SU-DHL-6 (cell line): ENCODE measurements around the gene CAMSAP1.

Experiments used
- H2AFZ ChIP-seq: fragments of 200-600 bp; sonication (generic); 2 replicates; pipeline ENCODE4 v1.6.1; 2014; ENCODE audit warnings: low read depth, mild to moderate bottlenecking, moderate library complexity, mixed read lengths, antibody characterized with exemption, low read length; ENCODE audit not compliant: severe bottlenecking
- H3F3A ChIP-seq: fragments of 200-600 bp; shearing (Covaris generic); 2 replicates; pipeline ENCODE4 v1.6.0; 2016; ENCODE audit warnings: antibody characterized with exemption, mild to moderate bottlenecking; ENCODE audit not compliant: insufficient read depth
- H3K27ac ChIP-seq: fragments of 200-600 bp; sonication (generic); 2 replicates; pipeline ENCODE4 v1.5.1; 2016; ENCODE audit warnings: low read depth, mild to moderate bottlenecking, low read length, moderate library complexity, mixed read lengths
- H3K27me3 ChIP-seq: fragments of 200-600 bp; sonication (generic), shearing (Covaris generic); 2 replicates; pipeline ENCODE4 v1.6.0; 2014; ENCODE audit warnings: mild to moderate bottlenecking, low read length
- H3K36me3 ChIP-seq: fragments of 200-600 bp; sonication (generic); 2 replicates; pipeline ENCODE4 v1.6.1; 2014; ENCODE audit warnings: mild to moderate bottlenecking, low read length, mixed read lengths
- H3K4me2 ChIP-seq: fragments of 300-600, 200-600 bp; shearing (Covaris generic), sonication (generic); 2 replicates; pipeline ENCODE4 v1.6.0; 2014; ENCODE audit warnings: low read length, low read depth, mild to moderate bottlenecking; ENCODE audit not compliant: poor library complexity, severe bottlenecking
- H3K4me3 ChIP-seq: fragments of 200-600 bp; sonication (generic); 2 replicates; pipeline ENCODE4 v1.5.1; 2014; ENCODE audit warnings: antibody characterized with exemption, low read length, mild to moderate bottlenecking, mixed read lengths; ENCODE audit not compliant: insufficient read depth, poor library complexity, severe bottlenecking
- H3K79me2 ChIP-seq: fragments of 200-600 bp; sonication (generic); 2 replicates; pipeline ENCODE4 v1.6.1; 2014; ENCODE audit warnings: mild to moderate bottlenecking, low read length, moderate library complexity; ENCODE audit not compliant: insufficient read depth
- H3K9ac ChIP-seq: fragments of 200-600 bp; sonication (generic); 2 replicates; pipeline ENCODE4 v1.7.0; 2014; ENCODE audit warnings: mild to moderate bottlenecking, low read length
- H3K9me2 ChIP-seq: fragments of 200-600 bp; sonication (generic); replicated peaks from 2 replicates; pipeline ENCODE4 v1.6.1; 2014; ENCODE audit warnings: low read length; ENCODE audit not compliant: insufficient read depth
- H3K9me3 ChIP-seq: fragments of 200-600 bp; sonication (generic); 2 replicates; pipeline ENCODE4 v1.6.1; 2014; ENCODE audit warnings: low read length, mixed read lengths; ENCODE audit not compliant: insufficient read depth
- H4K20me1 ChIP-seq: fragments of 200-600 bp; sonication (generic); 2 replicates; pipeline ENCODE4 v1.6.1; 2014; ENCODE audit warnings: low read depth, mild to moderate bottlenecking, antibody characterized with exemption, low read length, moderate library complexity, mixed read lengths
- CTCF ChIP-seq: fragments of 200-600 bp; sonication (generic); IDR thresholded peaks from one replicate; pipeline ENCODE4 v1.5.1; 2017; ENCODE audit warnings: antibody characterized with exemption, mild to moderate bottlenecking, low read length, moderate library complexity; ENCODE audit not compliant: insufficient read depth, poor library complexity, severe bottlenecking
- EZH2phosphoT487 ChIP-seq: fragments of 200-600 bp; sonication (generic), shearing (Covaris generic); conservative IDR thresholded peaks from 2 replicates; pipeline ENCODE4 v1.6.1; 2018; ENCODE audit warnings: mild to moderate bottlenecking, antibody characterized with exemption, low read length, moderate library complexity, mixed read lengths

CAMSAP1 gene

GRCh38 chr9:135932656-135933055 lies 25.3 kb upstream of the CAMSAP1 start:
- no peak overlapping the region for H3K4me2 ChIP-seq
- H3K36me3 ChIP-seq = 0 out of 2 replicates have a peak, but pooled peaks cover 2% of the 10 kb centered on the region
- no peak overlapping the region for H2AFZ ChIP-seq
- no peaks in the 10 kb centered on the region for H3K9me3 ChIP-seq
- no peak overlapping the region for H3K27ac ChIP-seq
- no peak overlapping the region for H3K4me3 ChIP-seq
- H3K9ac ChIP-seq = no peak overlapping the region
- no peaks in the 10 kb centered on the region for H3K27me3 ChIP-seq
- H4K20me1 ChIP-seq = no peaks in the 10 kb centered on the region
- no peaks in the 10 kb centered on the region for H3F3A ChIP-seq
- H3K79me2 ChIP-seq = no peaks in the 10 kb centered on the region
- H3K9me2 ChIP-seq = no peaks in the 10 kb centered on the region
- no peak for TF ChIP-seq EZH2phosphoT487
- no peak for TF ChIP-seq CTCF

- no peaks in the 10 kb centered on the region for H3F3A ChIP-seq
- no peaks in the 10 kb centered on the region for H4K20me1 ChIP-seq
- H3K27ac ChIP-seq = no peak overlapping the region
- TF ChIP-seq CTCF = no peak
- H3K4me2 ChIP-seq = no peak overlapping the region
- H3K9me3 ChIP-seq = no peaks in the 10 kb centered on the region
- H3K9ac ChIP-seq = no peak overlapping the region
- H3K27me3 ChIP-seq = no peaks in the 10 kb centered on the region
- 0 out of 2 replicates have a peak, but pooled peaks cover 2% of the 10 kb centered on the region for H3K36me3 ChIP-seq
- no peak overlapping the region for H3K4me3 ChIP-seq
- no peak overlapping the region for H2AFZ ChIP-seq
- H3K79me2 ChIP-seq = no peaks in the 10 kb centered on the region
- H3K9me2 ChIP-seq = no peaks in the 10 kb centered on the region
These were observed 24.0 kb upstream of the CAMSAP1 start for GRCh38 chr9:135931349-135931820.

- TF ChIP-seq CTCF (no peak), EZH2phosphoT487 (no peak)
- Histone ChIP-seq H3K27ac (no peak overlapping the region), H3K4me2 (no peak overlapping the region), H3K79me2 (no peaks in the 10 kb centered on the region), H3K9me3 (no peaks in the 10 kb centered on the region), H3K27me3 (no peaks in the 10 kb centered on the region), H3K9ac (no peak overlapping the region), H3K36me3 (no peaks in the 10 kb centered on the region), H2AFZ (no peak overlapping the region), H3K4me3 (no peak overlapping the region), H4K20me1 (no peaks in the 10 kb centered on the region), H3F3A (no peaks in the 10 kb centered on the region), H3K9me2 (no peaks in the 10 kb centered on the region)
These were observed 23.4 kb upstream of the CAMSAP1 start for GRCh38 chr9:135930446-135931345.
